ENCODE measurements around the gene NTNG2. TPM values are rescaled to one million over a fixed set of nuclear protein-coding genes. Genes with fewer than 3 reads are reported as not detected.
A peak's percentile ranks its signal among the peaks of the same experiment; 100 is the strongest.

Gene NTNG2
- total RNA-seq, 1 donor from 2014 or later = under 0.01 TPM

DNA sequence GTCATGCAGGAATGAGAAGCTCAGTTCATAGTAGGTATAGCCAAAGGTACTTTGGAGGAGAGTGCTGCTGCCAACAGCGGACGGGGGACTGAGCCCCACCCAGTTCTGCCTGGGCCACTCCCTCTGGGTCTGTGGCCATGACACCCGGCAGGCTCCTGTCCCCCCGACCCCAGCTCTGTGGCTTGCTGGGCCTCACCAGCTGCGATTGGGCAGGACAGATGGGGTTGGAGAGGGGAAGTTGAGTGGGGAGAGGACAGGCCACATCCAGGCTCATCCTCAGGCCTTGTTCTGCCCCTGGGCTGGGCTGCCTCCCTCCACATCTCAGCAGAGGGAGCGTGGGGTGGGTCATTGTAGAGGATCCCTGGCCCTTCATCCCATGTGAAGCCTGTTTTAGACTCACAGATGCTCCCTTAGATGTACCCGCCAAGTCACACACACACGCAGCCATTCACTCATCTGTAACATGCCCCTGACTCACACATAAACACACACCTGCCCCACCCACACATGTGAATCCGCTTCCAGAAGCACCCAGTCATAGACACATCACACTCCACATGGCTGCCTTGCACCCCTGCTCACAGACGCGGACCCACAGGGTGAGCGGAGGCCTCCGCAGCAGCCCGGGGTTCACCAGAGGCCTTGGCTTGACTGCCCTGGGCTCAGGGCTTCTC is 48.8 kb downstream of the NTNG2 start:
- FAIRE-seq (peak; percentile 88), DNase-seq (ENCODE audit: low read depth) (peak; percentile 92)
- H3K27me3 ChIP-seq (ENCODE audit: control insufficient read depth, insufficient read depth, low read length) = peaks cover 9% of the 10 kb centered on the region
- TF ChIP-seq, protein P1, sequence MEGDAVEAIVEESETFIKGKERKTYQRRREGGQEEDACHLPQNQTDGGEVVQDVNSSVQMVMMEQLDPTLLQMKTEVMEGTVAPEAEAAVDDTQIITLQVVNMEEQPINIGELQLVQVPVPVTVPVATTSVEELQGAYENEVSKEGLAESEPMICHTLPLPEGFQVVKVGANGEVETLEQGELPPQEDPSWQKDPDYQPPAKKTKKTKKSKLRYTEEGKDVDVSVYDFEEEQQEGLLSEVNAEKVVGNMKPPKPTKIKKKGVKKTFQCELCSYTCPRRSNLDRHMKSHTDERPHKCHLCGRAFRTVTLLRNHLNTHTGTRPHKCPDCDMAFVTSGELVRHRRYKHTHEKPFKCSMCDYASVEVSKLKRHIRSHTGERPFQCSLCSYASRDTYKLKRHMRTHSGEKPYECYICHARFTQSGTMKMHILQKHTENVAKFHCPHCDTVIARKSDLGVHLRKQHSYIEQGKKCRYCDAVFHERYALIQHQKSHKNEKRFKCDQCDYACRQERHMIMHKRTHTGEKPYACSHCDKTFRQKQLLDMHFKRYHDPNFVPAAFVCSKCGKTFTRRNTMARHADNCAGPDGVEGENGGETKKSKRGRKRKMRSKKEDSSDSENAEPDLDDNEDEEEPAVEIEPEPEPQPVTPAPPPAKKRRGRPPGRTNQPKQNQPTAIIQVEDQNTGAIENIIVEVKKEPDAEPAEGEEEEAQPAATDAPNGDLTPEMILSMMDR (IDR thresholded peaks at IDR 0.05; ENCODE audit: insufficient read depth, low read length, severe bottlenecking) = no peak
- no peak overlapping the region for H3K4me3 ChIP-seq (ENCODE audit: low read depth, low read length)
- no peaks in the 10 kb centered on the region for H3K36me3 ChIP-seq (ENCODE audit: control insufficient read depth, insufficient read depth, low read length)

- H3K36me3 ChIP-seq (ENCODE audit: control insufficient read depth, insufficient read depth, low read length) = no peaks in the 10 kb centered on the region
- peaks cover 9% of the 10 kb centered on the region for H3K27me3 ChIP-seq (ENCODE audit: control insufficient read depth, insufficient read depth, low read length)
- FAIRE-seq (no peak), DNase-seq (ENCODE audit: low read depth) (no peak)
- TF ChIP-seq, protein P1 (IDR thresholded peaks at IDR 0.05; ENCODE audit: insufficient read depth, low read length, severe bottlenecking) = no peak
- H3K4me3 ChIP-seq (ENCODE audit: low read depth, low read length) = no peak overlapping the region
These were observed 49.7 kb downstream of the NTNG2 start for GRCh38 chr9:132211570-132211969.

- Histone ChIP-seq H3K27me3 (ENCODE audit: control insufficient read depth, insufficient read depth, low read length) (peaks cover 9% of the 10 kb centered on the region), H3K36me3 (ENCODE audit: control insufficient read depth, insufficient read depth, low read length) (no peaks in the 10 kb centered on the region), H3K4me3 (ENCODE audit: low read depth, low read length) (no peak overlapping the region)
- TF ChIP-seq, protein P1 (IDR thresholded peaks at IDR 0.05; ENCODE audit: insufficient read depth, low read length, severe bottlenecking) = no peak
- FAIRE-seq = no peak
- DNase-seq (ENCODE audit: low read depth) = peak; percentile 83
These were observed 52.3 kb downstream of the NTNG2 start for GRCh38 chr9:132214027-132214622.

- no peaks in the 10 kb centered on the region for H3K36me3 ChIP-seq (ENCODE audit: control insufficient read depth, insufficient read depth, low read length)
These were observed 55.2 kb downstream of the NTNG2 start for GRCh38 chr9:132216861-132217619.

GRCh38 chr9:132218208-132218607 is 56.4 kb downstream of the NTNG2 start:
- no peak for FAIRE-seq
- no peak for DNase-seq (ENCODE audit: low read depth)
- Histone ChIP-seq H3K27me3 (ENCODE audit: control insufficient read depth, insufficient read depth, low read length) (peaks cover 10% of the 10 kb centered on the region), H3K36me3 (ENCODE audit: control insufficient read depth, insufficient read depth, low read length) (no peaks in the 10 kb centered on the region), H3K4me3 (ENCODE audit: low read depth, low read length) (no peak overlapping the region)
- TF ChIP-seq, protein P1 (IDR thresholded peaks at IDR 0.05; ENCODE audit: insufficient read depth, low read length, severe bottlenecking) = no peak

More at GRCh38 chr9:132216861-132217619, 55.2 kb downstream of the NTNG2 start:
- FAIRE-seq (no peak), DNase-seq (ENCODE audit: low read depth) (peak; percentile 30)
- H3K27me3 ChIP-seq (ENCODE audit: control insufficient read depth, insufficient read depth, low read length) = peaks cover 11% of the 10 kb centered on the region
- no peak overlapping the region for H3K4me3 ChIP-seq (ENCODE audit: low read depth, low read length)
- TF ChIP-seq, protein P1 (IDR thresholded peaks at IDR 0.05; ENCODE audit: insufficient read depth, low read length, severe bottlenecking) = no peak
